ENCODE measurements around the gene WDPCP.
"Not testable (repeated sequence)": the region's sequence is repeated elsewhere in the genome, so short reads cannot be mapped to it uniquely, and the experiment has no call there.

- TF ChIP-seq, protein P1, sequence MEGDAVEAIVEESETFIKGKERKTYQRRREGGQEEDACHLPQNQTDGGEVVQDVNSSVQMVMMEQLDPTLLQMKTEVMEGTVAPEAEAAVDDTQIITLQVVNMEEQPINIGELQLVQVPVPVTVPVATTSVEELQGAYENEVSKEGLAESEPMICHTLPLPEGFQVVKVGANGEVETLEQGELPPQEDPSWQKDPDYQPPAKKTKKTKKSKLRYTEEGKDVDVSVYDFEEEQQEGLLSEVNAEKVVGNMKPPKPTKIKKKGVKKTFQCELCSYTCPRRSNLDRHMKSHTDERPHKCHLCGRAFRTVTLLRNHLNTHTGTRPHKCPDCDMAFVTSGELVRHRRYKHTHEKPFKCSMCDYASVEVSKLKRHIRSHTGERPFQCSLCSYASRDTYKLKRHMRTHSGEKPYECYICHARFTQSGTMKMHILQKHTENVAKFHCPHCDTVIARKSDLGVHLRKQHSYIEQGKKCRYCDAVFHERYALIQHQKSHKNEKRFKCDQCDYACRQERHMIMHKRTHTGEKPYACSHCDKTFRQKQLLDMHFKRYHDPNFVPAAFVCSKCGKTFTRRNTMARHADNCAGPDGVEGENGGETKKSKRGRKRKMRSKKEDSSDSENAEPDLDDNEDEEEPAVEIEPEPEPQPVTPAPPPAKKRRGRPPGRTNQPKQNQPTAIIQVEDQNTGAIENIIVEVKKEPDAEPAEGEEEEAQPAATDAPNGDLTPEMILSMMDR (IDR thresholded peaks at IDR 0.05): not testable (repeated sequence)
- not testable (repeated sequence) for TF ChIP-seq POLR2A (IDR thresholded peaks at IDR 0.05); POLR2AphosphoS5 (IDR thresholded peaks at IDR 0.05; ENCODE audit: insufficient read depth in 1 of 2, low read depth in 1 of 2)
These were observed 185.4 kb downstream of the WDPCP start for GRCh38 chr2:63402889-63403288.

Data from vagina (tissue), 2 donors.